Trophoblast cell (in vitro differentiated cells and primary cell): ENCODE measurements around the gene DEDD2.

ENCODE experiments used
- DNase-seq, 2 donors: peaks; one replicate each; pipeline ENCODE4 v3.0.0-alpha.2; 2016
- H2AFZ ChIP-seq: 2 replicates; pipeline ENCODE4 v1.6.1; 2013; ENCODE audit warnings: low read length, moderate library complexity, mild to moderate bottlenecking; ENCODE audit not compliant: insufficient read depth, poor library complexity
- H2AK5ac ChIP-seq: 2 replicates; pipeline ENCODE4 v1.6.1; 2013; ENCODE audit warnings: mild to moderate bottlenecking, low read length
- H2BK120ac ChIP-seq: 2 replicates; pipeline ENCODE4 v1.6.1; 2013; ENCODE audit warnings: low read length, mild to moderate bottlenecking, moderate library complexity; ENCODE audit not compliant: insufficient read depth, poor library complexity
- H2BK12ac ChIP-seq: 2 replicates; pipeline ENCODE4 v1.6.1; 2013; ENCODE audit warnings: mild to moderate bottlenecking, low read length, moderate library complexity
- H2BK5ac ChIP-seq: 2 replicates; pipeline ENCODE4 v1.6.1; 2013; ENCODE audit warnings: low read length, low read depth, moderate library complexity, mild to moderate bottlenecking; ENCODE audit not compliant: poor library complexity
- H3K14ac ChIP-seq: 2 replicates; pipeline ENCODE4 v1.6.1; 2013; ENCODE audit warnings: mild to moderate bottlenecking, low read length
- H3K18ac ChIP-seq: 2 replicates; pipeline ENCODE4 v1.6.1; 2013; ENCODE audit warnings: mild to moderate bottlenecking, low read length
- H3K23ac ChIP-seq: 2 replicates; pipeline ENCODE4 v1.6.1; 2013; ENCODE audit warnings: low read length
- H3K27ac ChIP-seq: 2 replicates; pipeline ENCODE4 v1.5.1; 2013; ENCODE audit warnings: low read depth, mild to moderate bottlenecking, inconsistent platforms, low read length, moderate library complexity
- H3K27me3 ChIP-seq: 2 replicates; pipeline ENCODE4 v1.6.1; 2013; ENCODE audit warnings: inconsistent platforms, mild to moderate bottlenecking, low read length, moderate library complexity; ENCODE audit not compliant: insufficient read depth
- H3K36me3 ChIP-seq, 2 experiments: 1 replicate in 1 of 2; 2 replicates in 1 of 2; pipeline ENCODE4 v1.6.1; 2013; ENCODE audit warnings: low read length in 2 of 2, mild to moderate bottlenecking in 2 of 2, moderate library complexity in 1 of 2; ENCODE audit not compliant: insufficient read depth in 2 of 2, control insufficient read depth in 1 of 2
- H3K4ac ChIP-seq: 2 replicates; pipeline ENCODE4 v1.6.1; 2013; ENCODE audit warnings: low read depth, mild to moderate bottlenecking, low read length, moderate library complexity
- H3K4me1 ChIP-seq, 2 experiments: 1 replicate in 1 of 2; 2 replicates in 1 of 2; pipeline ENCODE4 v1.6.1; 2013; ENCODE audit warnings: low read length in 2 of 2, mild to moderate bottlenecking in 2 of 2, moderate library complexity in 1 of 2; ENCODE audit not compliant: insufficient read depth in 2 of 2, control insufficient read depth in 1 of 2
- H3K4me2 ChIP-seq: 2 replicates; pipeline ENCODE4 v1.6.1; 2013; ENCODE audit warnings: inconsistent platforms, mild to moderate bottlenecking, low read length, moderate library complexity
- H3K4me3 ChIP-seq: 2 replicates; pipeline ENCODE4 v1.5.1; 2013; ENCODE audit warnings: mild to moderate bottlenecking, low read depth, low read length, inconsistent platforms
- H3K79me1 ChIP-seq: one replicate; pipeline ENCODE4 v1.6.1; 2013; ENCODE audit warnings: low read length
- H3K79me2 ChIP-seq: 2 replicates; pipeline ENCODE4 v1.6.1; 2013; ENCODE audit warnings: low read length, mild to moderate bottlenecking; ENCODE audit not compliant: control insufficient read depth, insufficient read depth, poor library complexity
- H3K9ac ChIP-seq: 2 replicates; pipeline ENCODE4 v1.6.1; 2013; ENCODE audit warnings: mild to moderate bottlenecking, low read length
- H3K9me3 ChIP-seq: 2 replicates; pipeline ENCODE4 v1.6.1; 2013; ENCODE audit warnings: low read depth, mild to moderate bottlenecking, control low read depth, inconsistent platforms, low read length; ENCODE audit not compliant: insufficient read depth
- H4K12ac ChIP-seq: 2 replicates; pipeline ENCODE4 v1.6.1; 2013; ENCODE audit warnings: low read depth, mild to moderate bottlenecking, low read length, moderate library complexity
- H4K8ac ChIP-seq: 2 replicates; pipeline ENCODE4 v1.6.1; 2013; ENCODE audit warnings: low read depth, mild to moderate bottlenecking, low read length, moderate library complexity
- H4K91ac ChIP-seq: one replicate; pipeline ENCODE4 v1.6.1; 2013; ENCODE audit warnings: low read depth, mild to moderate bottlenecking, low read length, moderate library complexity
- WGBS: extraction: QIAGEN DNeasy Blood & Tissue Kit; methylation state at CpG from one replicate; pipeline ENCODE4 v1.1.7; 2013; ENCODE audit warnings: missing lambda C conversion rate; ENCODE audit not compliant: insufficient read length, insufficient coverage; ENCODE audit errors: extremely low coverage; 5-methylcytosine and 5-hydroxymethylcytosine counted together

DEDD2 gene

GRCh38 chr19:42242512-42243409 lies 25.3 kb upstream of the DEDD2 start, which contains the start of gene GSK3A:
GSK3A (minus strand) TSS chr19:42242602; CDS start chr19:42242465, 137 bp downstream.
- no peaks in the 10 kb centered on the region for H3K27me3 ChIP-seq
- peak within 1 kb of the TSS; percentile 85 for H3K18ac ChIP-seq
- no peak within 1 kb of the TSS for H3K23ac ChIP-seq
- peak within 1 kb of the TSS; percentile 90 for H3K4me3 ChIP-seq
- H4K12ac ChIP-seq = peak within 1 kb of the TSS; percentile 77
- H3K4me2 ChIP-seq = peak within 1 kb of the TSS; percentile 83
- H2BK120ac ChIP-seq = peak within 1 kb of the TSS; percentile 80
- no peak within 1 kb of the TSS for H2BK12ac ChIP-seq
- peak; percentile 99 for DNase-seq
- H2BK5ac ChIP-seq = peak within 1 kb of the TSS; percentile 52
- H4K8ac ChIP-seq = peak within 1 kb of the TSS; percentile 94
- peak within 1 kb of the TSS; percentile 97 for H3K9ac ChIP-seq
- H3K9me3 ChIP-seq = no peaks in the 10 kb centered on the region
- WGBS = no CpG with 5 or more reads among the region's 76 CpGs
- peak within 1 kb of the TSS; percentile 92 for H3K14ac ChIP-seq
- peaks cover 17% of the 10 kb centered on the region for H3K79me1 ChIP-seq
- peaks cover 15 to 17% of the 10 kb centered on the region in 2 experiments for H3K4me1 ChIP-seq
- H2AK5ac ChIP-seq = peak within 1 kb of the TSS; percentile 45
- peak within 1 kb of the TSS; percentile 80 for H3K27ac ChIP-seq
- H2AFZ ChIP-seq = peak within 1 kb of the TSS; percentile 77
- peak within 1 kb of the TSS; percentile 97 for H4K91ac ChIP-seq
- peaks cover 6% of the 10 kb centered on the region for H3K79me2 ChIP-seq
- H3K36me3 ChIP-seq = peaks cover 14 to 23% of the 10 kb centered on the region in 2 experiments
- peak within 1 kb of the TSS; percentile 96 for H3K4ac ChIP-seq

- H3K9ac ChIP-seq = peak overlapping the region; percentile 97
- peak overlapping the region; percentile 77 for H4K12ac ChIP-seq
- H2BK12ac ChIP-seq = no peak overlapping the region
- no CpG with 5 or more reads among the region's 49 CpGs for WGBS
- peak overlapping the region; percentile 94 for H4K8ac ChIP-seq
- peak overlapping the region; percentile 97 for H4K91ac ChIP-seq
- DNase-seq = no peak
- H3K14ac ChIP-seq = peak overlapping the region; percentile 92
- H2AFZ ChIP-seq = peak overlapping the region; percentile 77
- peaks cover 14 to 21% of the 10 kb centered on the region in 2 experiments for H3K36me3 ChIP-seq
- H3K4ac ChIP-seq = peak overlapping the region; percentile 96
- H2BK5ac ChIP-seq = peak overlapping the region; percentile 43
- H3K18ac ChIP-seq = peak overlapping the region; percentile 85
- peaks cover 6% of the 10 kb centered on the region for H3K79me2 ChIP-seq
- peak overlapping the region; percentile 90 for H3K4me3 ChIP-seq
- H2AK5ac ChIP-seq = peak overlapping the region; percentile 36
- peaks cover 17% of the 10 kb centered on the region for H3K79me1 ChIP-seq
- H2BK120ac ChIP-seq = peak overlapping the region; percentile 80
- H3K9me3 ChIP-seq = no peaks in the 10 kb centered on the region
- peak overlapping the region; percentile 65 for H3K4me2 ChIP-seq
- H3K23ac ChIP-seq = no peak overlapping the region
- peaks cover 15 to 17% of the 10 kb centered on the region in 2 experiments for H3K4me1 ChIP-seq
- H3K27me3 ChIP-seq = no peaks in the 10 kb centered on the region
- H3K27ac ChIP-seq = peak overlapping the region; percentile 80
These were observed 24.6 kb upstream of the DEDD2 start for GRCh38 chr19:42242069-42242511.

- H2BK5ac ChIP-seq = no peak overlapping the region
- H4K12ac ChIP-seq = no peak overlapping the region
- H3K79me1 ChIP-seq = peaks cover 17% of the 10 kb centered on the region
- peak overlapping the region; percentile 97 for H3K9ac ChIP-seq
- H3K36me3 ChIP-seq = peaks cover 19 to 21% of the 10 kb centered on the region in 2 experiments
- H2AFZ ChIP-seq = no peak overlapping the region
- no peak overlapping the region for H3K14ac ChIP-seq
- H3K79me2 ChIP-seq = peaks cover 6% of the 10 kb centered on the region
- H3K4ac ChIP-seq = peak overlapping the region; percentile 84
- no peak overlapping the region for H2AK5ac ChIP-seq
- H4K91ac ChIP-seq = no peak overlapping the region
- no peak overlapping the region for H3K4me3 ChIP-seq
- H3K27me3 ChIP-seq = no peaks in the 10 kb centered on the region
- no peak for DNase-seq
- peak overlapping the region; percentile 65 for H3K4me2 ChIP-seq
- H3K23ac ChIP-seq = no peak overlapping the region
- H2BK120ac ChIP-seq = no peak overlapping the region
- no peak overlapping the region for H4K8ac ChIP-seq
- WGBS = no CpG with 5 or more reads among the region's 3 CpGs
- no peak overlapping the region for H3K18ac ChIP-seq
- H3K27ac ChIP-seq = no peak overlapping the region
- H2BK12ac ChIP-seq = no peak overlapping the region
- H3K4me1 ChIP-seq = peaks cover 13 to 16% of the 10 kb centered on the region in 2 experiments
- no peaks in the 10 kb centered on the region for H3K9me3 ChIP-seq
These were observed 23.8 kb upstream of the DEDD2 start for GRCh38 chr19:42241279-42241678.

- H2BK12ac ChIP-seq = no peak overlapping the region
- H3K14ac ChIP-seq = no peak overlapping the region
- H3K36me3 ChIP-seq = peaks cover 34% of the 10 kb centered on the region in 2 experiments
- H3K79me2 ChIP-seq = peaks cover 6% of the 10 kb centered on the region
- H4K91ac ChIP-seq = no peak overlapping the region
- no peak overlapping the region for H2AFZ ChIP-seq
- H2AK5ac ChIP-seq = no peak overlapping the region
- H3K79me1 ChIP-seq = peaks cover 15% of the 10 kb centered on the region
- H3K18ac ChIP-seq = no peak overlapping the region
- peak overlapping the region; percentile 37 for H3K4ac ChIP-seq
- no peak for DNase-seq
- no peak overlapping the region for H3K9ac ChIP-seq
- no peak overlapping the region for H3K23ac ChIP-seq
- H4K8ac ChIP-seq = no peak overlapping the region
- no peak overlapping the region for H2BK5ac ChIP-seq
- no CpG with 5 or more reads among the region's 10 CpGs for WGBS
- no peak overlapping the region for H2BK120ac ChIP-seq
- H3K9me3 ChIP-seq = no peaks in the 10 kb centered on the region
- peaks cover 8 to 13% of the 10 kb centered on the region in 2 experiments for H3K4me1 ChIP-seq
- H3K4me2 ChIP-seq = no peak overlapping the region
- no peaks in the 10 kb centered on the region for H3K27me3 ChIP-seq
- no peak overlapping the region for H3K4me3 ChIP-seq
- no peak overlapping the region for H4K12ac ChIP-seq
- no peak overlapping the region for H3K27ac ChIP-seq
These were observed 22.2 kb upstream of the DEDD2 start for GRCh38 chr19:42239544-42240220.
